NCI-H446 (cell line): ENCODE data around the gene DAAM1.

Experiments
- DNase-seq, 2 experiments: peaks; one replicate each; lab custom pipeline; 2025; lab: John Stamatoyannopoulos, UW

DAAM1 gene

GRCh38 chr14:59341858-59342477 lies 153.5 kb downstream of the DAAM1 start:
- no peak for DNase-seq

DNA sequence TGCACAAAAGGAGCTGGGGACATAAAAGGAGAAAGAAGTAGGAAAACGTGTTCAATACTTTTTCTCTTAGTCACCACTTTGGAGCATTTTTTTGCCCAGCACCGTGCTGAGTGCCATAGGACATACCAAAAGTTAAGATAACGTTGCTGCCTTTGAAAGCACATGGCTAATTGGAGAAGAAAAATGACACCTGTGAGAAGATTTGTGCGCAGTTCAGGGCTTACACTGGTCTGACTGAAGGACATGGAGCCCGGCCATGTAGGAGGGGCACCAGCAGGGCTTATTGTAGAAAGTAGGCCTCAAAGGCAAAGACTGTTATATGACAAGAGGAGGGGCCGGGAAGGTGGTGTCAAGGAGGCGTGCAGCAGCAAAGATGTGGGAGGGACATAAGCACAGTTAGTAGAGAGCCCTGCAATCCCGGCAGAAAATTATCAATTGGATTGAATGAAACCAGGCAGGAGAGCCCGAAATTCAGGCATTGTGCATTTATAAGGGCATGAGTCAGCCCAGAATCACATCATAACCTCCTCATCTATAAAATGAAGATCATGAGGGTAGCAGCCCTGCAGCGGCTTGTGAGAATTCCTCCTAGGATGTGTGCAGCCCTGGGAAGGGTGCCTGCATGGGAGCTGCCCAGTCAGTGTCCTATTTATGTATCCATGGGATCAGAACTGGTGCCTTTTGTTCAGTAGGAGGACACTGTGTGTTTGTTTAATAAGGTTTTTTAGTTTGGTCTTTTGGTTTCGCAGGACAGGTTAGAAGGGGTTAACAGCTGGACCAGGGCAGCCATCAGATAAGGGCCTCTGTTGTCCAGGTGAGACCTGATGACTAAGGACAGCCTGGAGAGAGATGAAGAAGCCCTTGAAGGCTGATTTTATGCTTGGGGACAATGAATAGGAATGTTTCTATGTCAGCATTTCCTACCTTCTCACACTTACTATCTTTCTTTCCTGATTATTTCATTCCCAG lies 154.3 kb downstream of the DAAM1 start:
- no peak for DNase-seq

DNA sequence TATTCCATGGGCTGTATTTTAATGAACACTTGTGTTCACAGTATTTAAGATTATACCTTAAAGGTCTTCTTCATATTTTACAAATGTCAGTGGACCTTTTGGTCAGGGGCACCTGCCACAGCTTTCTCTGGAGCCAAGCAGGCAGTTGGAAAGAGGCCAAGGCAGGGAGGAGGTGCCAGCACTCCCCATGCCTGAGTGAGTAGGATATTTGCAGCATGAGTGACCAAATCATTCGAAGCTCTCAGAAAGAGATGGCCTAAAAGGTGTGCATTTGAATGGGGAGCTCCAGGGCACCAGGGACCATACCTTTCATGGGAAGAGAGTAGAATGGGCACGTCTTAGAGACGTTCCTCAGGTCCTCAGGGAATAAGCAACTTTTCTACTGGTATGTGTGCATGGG lies 155.1 kb downstream of the DAAM1 start:
- DNase-seq: peak in 1 of 2 experiments; percentile 70

DNA sequence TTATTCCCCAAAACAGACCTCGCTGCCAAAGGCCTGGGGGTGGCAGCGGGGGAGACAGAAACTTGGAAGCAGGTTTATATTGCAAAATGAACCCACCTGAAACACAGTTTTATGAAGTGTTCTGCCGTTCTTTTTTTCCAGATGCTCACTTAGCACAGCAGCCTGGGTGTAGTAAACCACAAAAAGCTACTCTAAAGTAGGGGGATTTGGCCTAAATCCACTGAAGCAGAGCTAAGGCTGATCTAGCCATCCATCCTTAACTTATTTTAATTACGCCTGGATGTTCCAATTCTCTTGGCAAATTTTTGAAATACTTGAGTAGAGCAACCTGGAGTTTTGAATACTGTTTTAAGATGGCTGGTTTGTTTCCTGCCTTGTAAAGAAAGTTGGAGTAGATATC lies 155.5 kb downstream of the DAAM1 start:
- DNase-seq: no peak

GRCh38 chr14:59344691-59345455 lies 156.4 kb downstream of the DAAM1 start:
- no peak for DNase-seq

DNA sequence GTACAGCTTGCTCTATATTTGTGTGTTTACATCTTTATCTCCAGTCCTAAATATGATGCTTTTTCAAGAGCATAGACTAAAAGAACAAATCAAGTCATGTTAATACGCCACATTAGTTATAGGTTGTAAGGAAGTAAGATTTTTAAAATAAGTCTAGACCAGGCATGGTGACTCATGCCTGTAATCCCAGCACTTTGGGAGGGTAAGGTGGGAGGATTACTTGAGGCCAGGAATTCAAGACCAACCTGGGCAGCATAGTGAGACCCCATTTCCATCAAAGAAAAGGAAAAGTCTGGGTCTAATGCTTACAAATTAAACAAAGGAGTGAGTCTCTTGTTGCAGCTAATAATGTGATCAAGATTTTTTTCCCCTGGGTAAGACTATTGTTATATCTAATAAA lies 157.9 kb downstream of the DAAM1 start:
- no peak for DNase-seq

DNA sequence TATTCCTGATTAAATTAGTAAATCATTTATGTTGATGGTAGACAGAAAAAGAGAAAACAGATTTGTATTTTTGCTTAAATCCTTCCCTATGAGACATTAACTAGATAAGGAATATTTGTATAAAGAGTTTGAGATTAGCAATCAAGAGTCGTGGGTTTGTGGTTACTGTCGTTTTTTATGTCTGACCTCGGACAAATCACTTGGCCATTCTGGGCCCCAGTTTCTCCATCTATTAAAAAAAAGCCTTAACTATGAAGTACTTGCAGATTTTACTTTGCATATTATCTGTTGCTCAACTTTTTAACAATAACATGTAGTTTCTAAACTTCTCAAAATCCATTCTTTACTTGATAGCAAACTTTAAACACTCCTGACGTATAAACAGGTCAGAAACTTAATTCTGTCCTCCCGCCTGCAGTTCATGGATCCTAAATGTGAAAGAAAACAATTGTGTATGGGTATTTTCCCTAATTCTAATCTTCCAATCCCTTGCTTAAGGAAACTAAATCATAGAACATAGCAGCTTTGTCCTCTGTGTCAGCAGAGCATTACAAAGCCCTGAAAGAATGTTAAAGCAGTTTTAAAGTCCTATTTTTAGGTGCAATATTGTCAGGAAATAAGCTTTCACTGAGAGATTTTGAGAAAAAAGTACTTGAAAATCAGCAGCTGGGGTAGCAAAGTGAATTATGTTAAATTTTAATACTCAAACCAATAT lies 158.5 kb downstream of the DAAM1 start:
- DNase-seq: no peak

DNA sequence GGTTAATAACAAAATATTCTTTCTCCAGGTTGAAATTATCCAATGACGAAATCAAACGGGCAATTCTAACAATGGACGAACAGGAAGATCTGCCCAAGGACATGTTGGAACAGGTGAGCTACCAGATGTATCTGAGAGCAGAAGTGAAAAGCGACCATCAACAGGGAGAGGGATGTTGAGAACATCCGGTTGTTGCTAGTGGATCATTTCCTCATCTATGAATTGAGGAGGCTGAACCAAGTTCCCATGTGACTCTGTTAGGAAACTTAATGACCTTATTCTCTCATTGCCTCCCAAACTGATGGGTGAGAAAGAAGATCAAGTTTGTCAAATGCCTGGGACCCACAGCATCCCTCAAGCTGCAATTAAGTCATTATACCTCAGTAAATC lies 159.0 kb downstream of the DAAM1 start:
- DNase-seq: no peak

- DNase-seq: no peak
Observed at GRCh38 chr14:59347915-59348314, 159.4 kb downstream of the DAAM1 start.

DNA sequence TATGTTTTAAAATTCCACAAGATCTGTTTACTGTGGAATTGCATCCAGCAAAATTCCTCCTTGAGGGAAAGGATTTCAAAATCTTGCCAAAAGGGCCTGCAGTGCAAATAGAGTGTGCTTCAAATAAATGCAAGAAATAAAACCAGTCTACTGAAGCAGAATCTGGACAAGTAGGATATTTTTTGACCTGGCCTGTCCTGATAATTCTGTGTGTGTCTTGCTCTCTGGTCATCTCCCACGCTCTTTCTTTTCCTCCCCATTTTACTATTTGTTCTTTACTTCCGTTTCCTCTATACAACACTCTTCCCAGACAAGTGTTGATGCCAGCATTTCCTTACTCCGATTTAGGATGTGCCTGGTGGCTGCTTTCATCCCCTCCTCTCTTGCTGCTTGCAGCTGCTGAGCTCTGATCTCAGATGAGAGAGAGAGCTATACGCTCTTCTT lies 160.8 kb downstream of the DAAM1 start:
- DNase-seq: no peak

DNA sequence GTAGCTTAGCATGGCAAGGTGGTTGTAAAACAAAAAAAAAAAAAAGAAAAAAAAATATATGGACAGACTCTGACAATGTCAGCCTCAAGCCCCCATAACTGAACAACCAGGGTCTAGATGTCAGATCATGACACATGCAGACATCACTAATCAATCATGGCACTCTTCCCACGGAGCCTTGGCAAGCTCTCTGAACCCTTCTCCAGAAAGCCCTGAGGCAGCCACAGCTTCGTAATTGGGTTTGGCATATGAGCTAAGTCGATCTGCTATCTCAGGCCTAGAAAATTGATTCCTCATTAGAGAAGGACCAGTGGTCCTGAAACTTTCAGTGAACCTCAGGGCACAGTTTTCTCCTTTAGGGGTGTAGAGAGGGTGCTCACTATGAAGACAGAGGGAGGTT lies 164.5 kb downstream of the DAAM1 start:
- DNase-seq: peak; percentile 49 to 70

DNA sequence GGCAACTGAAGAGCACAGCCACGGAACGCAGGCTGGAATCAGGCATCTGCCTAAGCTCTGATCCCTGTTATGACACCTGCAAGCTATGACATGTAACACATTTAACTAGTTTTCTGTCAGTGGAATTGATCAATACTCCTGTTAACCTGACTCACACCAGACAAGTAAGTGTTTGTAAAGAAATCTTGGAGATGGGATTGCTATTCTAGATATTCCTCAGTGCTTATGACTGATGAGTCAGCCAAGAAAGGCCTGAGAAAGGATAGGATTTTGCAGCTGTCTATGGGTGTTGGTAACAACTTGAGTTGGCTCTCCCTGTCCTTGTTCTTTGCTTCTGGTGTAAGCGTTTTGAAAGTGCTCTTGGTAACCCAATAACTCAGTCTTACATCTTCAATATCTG lies 166.2 kb downstream of the DAAM1 start:
- no peak for DNase-seq

GRCh38 chr14:59355091-59355490 lies 166.6 kb downstream of the DAAM1 start:
- no peak for DNase-seq

GRCh38 chr14:59356312-59356711 lies 167.8 kb downstream of the DAAM1 start:
- DNase-seq: no peak

DNA sequence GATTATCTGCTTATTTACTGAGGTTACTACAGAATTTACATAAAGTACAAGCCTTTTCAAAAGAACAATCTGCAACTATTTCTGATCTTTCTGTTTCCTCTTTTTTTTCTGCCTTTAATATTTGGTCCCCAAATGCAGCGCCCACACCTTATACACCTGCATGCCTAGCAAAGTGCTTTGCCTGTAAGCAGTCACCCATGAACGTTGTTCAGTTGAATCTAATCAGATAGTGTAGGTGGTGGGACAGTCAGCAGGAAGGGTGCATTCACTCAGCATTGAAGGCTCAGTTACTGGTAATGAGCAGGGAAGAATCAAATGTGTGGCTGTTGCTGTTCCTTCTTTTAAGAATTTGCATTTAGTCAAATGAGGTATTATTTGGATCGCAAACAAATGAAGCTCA lies 168.3 kb downstream of the DAAM1 start:
- DNase-seq: no peak

DNA sequence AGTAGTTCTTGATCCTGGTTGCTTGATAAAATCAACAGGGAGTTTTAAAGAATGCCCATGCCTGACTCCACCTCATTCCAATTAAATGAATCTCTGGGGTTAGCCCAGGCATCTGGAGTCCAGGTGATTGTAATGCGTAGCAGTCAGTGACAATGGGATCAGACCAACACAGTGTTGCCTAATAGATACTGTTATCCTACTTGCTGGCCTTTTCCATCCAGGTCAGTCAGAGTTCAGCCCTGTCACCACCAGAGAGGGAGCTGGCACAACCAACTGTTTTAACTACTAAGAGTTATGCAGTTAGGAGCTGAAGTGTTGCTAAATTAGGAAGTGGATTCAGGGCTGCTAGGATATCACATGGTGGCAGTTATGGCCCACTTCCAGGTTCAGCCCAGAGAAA lies 169.6 kb downstream of the DAAM1 start:
- DNase-seq: no peak

GRCh38 chr14:59358784-59359183 lies 170.3 kb downstream of the DAAM1 start:
- no peak for DNase-seq

- DNase-seq: peak in 1 of 2 experiments; percentile 46
Observed at GRCh38 chr14:59359431-59360124, 171.1 kb downstream of the DAAM1 start.

GRCh38 chr14:59360233-59360632 lies 171.8 kb downstream of the DAAM1 start:
- no peak for DNase-seq

- DNase-seq: peak; percentile 14 to 79
Observed at GRCh38 chr14:59360923-59361794, 172.7 kb downstream of the DAAM1 start.
